GOT3 (cell line): Measurements from ENCODE around the gene UNK.
"Not testable (repeated sequence)": the region's sequence is repeated elsewhere in the genome, so short reads cannot be mapped to it uniquely, and the experiment has no call there.

Experiments
- DNase-seq: peaks from one replicate; lab custom pipeline; 2025; ENCODE audit warnings: mixed read lengths; lab: John Stamatoyannopoulos, UW

UNK gene

DNA sequence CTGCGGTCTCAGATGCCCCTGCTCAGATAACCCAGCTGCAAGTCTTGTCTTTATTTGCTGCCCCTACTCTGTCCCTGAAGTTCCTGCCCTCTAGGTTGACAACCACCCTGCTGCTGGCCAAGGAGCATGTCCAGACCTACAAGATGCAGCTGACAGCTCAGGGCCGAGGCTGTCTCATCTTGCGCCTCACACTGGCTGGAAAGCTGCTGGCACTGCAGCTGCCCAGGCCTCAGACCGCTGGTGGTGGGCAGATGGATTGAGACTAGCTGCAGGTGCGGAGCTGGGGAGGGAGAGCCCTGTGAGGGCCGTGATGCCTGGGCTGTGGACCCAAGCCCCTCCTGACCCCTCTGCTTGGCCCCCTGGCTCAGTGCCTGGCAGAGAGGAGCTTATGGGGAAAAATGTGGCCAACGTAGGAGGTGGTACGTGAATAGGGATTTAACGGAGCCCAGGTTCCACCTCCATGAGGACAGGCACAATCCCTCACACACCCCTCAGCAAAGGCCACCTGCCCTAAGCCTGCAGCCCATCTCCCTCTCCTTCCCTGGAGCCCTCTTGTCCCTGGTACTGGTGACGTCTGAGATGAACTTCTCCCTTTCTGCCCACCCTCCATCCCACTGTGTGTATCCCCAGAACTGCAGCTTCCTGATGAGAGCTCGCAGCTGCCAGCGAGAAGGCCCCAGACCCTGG lies 11.3 kb upstream of the UNK start:
- DNase-seq: no peak

DNA sequence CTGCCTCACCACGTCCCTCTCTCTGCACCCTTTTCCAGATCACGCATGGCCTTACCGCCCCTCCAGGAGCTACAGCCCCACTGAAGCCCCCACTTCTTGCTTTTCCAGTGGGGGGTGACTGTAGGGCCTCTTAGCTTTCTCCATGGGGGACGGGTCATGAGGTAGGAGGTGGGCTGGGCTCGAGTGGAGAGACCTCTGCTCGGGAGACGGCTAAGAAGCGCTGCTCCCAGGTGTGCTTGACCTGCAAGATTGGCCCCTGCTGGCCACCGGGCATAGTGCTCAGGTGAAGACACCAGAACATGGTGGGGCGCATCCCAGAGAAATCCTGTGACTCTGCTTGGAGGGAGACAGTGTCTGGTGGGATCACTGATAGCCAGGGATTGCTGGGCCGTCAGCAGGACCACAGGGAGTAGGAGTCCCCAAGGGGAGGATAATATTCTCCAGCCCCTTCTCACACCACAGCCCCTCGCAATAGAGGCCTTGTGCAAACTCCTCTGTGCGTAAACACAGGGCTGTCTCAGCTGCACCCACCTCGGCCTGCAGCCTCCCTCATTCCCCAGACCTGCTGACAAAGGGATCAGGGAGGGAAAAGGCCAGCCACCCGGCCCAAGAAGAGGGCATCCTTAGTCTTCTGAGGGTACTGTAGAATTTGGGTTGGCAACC lies 10.7 kb upstream of the UNK start:
- DNase-seq: no peak

DNA sequence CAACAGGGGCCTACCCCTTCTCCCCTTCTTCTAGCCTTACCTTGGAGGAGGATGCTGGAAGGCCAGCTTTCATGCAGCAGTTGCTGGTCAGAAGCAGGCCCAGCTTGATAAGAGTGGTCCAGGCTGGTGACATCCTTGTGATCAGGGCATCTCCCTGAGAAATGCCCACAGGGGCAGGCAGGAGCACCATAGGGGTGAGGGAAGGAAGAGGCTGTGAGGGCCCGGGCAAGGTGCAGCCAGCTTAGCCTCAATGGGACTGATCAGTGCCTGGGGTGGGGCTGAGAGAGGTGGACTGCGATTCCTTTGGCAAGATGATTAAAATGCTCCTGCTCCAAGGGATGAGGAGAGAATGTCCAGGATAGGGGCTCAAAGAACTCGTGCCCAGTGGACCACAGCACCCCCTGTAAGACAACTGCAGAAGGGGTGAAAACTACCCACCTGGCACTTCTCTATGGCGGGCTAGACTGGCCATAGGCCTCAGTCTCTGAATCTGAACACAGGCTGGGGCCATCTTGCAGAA lies 10.1 kb upstream of the UNK start:
- DNase-seq: no peak

DNA sequence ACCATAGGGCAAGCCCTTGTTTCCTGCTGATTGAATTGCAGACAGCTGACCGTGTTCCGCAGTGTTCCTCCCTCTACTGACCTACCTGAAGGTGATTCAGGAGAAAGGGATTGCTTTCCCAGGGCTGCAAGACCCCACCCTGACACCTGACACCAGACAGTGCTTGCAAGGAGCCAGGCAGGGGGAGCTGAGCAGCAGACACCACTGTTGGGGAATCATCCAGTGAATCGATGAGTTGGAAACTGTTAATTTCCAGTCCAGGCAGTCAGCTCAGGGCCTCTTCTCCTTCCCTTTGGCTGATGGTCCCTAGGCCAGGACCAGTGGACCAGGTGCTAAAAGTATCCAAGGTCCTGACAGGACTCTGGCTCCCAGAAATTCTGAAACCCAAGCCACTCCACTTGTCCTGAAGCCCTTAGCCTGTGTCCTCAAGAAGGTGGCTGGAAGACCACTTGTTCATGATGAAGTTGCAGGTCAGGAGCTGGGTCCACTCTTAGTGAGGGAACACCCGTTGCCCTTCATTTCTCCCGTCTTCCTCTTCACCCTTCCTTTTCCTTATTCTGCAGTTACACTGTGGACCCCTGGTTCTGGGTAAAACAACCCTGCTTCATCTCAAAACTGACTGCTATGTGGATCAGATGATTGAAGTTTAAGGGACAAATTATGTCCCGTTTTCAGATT lies 9.5 kb upstream of the UNK start:
- DNase-seq: no peak

DNA sequence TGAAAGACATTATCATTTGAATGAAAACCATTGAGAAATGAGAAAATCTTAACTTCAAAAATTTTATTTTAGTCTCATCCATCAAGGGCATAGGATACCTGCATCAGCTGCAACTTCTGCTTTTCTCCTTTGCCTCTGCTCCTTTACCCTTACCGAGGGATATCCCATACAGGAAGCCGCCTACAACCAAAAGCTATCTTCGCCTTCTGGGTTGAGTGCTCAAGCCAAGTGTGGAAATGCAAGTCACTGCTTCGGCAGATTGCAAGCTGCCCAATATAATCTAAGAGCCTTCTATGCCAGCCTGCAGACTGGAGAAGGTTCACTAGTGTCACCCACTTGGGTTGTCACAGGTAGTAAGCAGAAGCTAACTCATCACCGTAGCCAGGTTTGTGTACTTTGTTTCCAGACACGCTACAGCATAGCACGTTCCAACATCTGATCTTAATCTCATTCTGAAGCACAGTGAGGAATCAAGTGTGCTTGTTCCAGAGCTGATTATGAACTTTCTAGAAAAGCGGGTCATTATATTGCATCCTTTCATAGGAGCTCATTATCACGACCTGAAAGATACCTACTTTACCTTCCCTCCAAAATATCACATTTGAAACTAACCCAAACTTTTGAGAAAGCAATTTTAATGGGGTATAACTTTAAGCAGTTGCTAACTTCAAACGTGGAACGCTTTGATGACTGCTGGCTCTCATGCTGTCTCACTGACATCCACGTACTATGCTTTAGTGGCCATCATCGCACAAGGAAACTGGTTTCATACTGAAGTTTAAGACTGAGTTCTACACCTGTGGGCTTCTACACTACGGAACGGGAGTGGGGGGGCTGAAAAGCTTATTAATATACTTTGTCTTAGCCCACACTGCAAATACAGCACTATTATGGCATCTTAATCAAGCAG lies 8.0 kb upstream of the UNK start:
- DNase-seq: no peak

DNA sequence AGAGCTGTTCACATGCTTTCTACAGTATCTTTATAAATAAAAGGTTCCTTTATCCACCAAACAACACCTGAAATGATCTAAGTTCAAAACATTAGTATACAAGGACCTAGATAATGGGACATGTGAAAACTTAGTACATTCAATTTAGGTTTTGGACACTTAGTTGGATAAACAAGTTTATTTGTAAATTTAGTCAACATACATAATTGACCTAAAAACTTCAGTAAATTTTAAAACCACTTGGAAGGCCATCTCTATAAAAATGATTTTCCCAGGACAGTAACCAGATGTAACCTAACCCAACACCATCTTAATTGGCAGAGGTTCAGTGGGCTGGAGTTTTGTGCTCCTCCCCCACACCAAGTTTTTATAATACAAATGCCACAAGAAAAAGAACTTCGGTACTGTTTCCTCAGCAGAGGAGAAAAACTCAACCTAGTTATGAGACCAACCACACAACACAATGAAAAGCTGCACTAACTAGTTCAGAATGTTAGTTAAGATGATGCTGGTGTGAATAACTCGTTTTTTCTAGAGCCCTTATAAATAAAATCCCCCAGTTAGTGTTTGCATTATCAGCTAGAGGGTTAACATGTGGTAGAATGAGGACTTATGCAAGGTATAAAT lies 7.2 kb upstream of the UNK start:
- no peak for DNase-seq

DNA sequence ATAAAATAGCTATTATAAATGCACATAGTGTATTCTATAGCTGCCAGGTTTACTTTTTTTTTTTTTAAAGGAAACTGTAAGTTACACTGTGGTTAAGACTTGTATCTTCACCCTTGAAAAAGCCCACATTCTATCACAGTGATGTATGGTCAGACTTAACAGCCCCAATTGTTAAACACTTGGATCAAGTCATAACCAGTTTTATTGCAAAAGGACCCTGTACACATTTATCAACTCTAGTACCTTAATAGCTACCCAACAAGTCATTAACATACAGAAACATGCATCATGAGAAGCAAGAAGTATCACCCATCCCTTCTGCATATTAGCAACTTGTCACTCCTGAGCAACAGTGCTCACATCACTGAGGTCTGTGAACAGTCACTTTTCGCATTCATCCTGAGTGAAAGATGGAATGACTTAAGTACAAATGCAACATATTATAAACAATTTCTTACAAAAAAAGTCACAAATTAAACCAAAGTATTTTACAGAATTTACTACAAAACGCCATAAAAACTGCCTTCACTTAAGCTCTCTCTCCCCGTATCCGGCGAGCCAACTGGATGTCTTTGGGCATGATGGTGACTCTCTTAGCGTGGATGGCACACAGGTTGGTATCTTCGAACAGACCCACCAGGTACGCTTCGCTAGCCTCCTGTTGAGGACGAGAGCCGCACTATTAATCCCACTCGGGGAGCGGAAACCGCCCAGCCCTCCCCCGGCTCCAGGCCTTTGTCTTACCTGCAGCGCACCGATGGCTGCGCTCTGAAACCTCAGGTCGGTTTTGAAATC lies 6.3 kb upstream of the UNK start:
- DNase-seq: not testable (repeated sequence)

DNA sequence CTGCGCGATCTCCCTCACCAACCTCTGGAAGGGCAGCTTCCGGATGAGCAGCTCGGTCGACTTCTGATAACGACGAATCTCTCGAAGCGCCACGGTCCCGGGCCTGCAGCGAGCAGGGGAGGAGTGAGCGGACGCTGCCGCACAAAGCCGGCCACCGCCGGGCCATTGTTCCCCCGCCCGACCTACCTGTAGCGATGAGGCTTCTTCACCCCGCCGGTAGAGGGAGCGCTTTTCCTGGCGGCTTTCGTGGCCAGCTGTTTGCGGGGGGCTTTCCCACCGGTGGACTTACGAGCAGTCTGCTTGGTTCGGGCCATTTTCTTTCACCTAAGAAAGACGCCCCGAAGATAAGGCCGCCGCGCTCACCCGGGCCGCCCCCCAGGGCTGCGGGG lies 5.8 kb upstream of the UNK start:
- no peak for DNase-seq

DNA sequence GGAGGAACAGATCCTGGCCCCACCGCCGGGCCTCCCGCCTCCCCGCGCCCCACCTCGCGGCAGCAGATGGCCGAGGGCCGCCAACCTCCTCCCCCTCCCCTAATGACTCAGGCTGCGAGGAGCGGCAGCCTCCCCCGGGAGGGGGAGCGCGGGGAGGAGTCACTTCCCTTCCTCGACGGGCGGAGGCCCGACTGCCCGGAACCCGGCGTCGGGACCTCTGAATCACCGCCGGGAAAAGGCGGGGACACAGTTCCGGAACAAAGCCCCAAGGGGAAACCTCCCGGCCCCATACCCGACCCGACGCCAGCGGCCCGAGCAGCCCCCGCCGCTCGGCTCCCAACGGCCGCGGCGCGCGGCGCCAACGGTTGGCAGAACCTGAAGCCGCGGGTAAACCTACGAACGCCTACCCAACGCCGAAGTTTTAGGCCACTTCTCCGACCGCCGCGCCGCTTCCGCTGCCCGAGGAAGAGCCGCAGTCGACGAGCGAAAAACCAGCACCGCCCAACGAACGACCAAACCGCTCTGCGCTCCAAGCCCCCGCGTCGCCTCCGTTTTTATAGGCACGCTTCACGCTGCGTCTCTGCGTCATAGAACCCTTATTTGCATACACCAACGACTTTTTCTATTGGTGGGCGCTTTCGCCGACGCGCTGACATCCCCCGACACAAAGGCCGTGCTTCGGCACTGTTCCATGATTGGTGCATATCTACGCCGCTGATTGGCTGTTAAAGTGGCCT lies 5.2 kb upstream of the UNK start:
- peak; percentile 98 for DNase-seq

DNA sequence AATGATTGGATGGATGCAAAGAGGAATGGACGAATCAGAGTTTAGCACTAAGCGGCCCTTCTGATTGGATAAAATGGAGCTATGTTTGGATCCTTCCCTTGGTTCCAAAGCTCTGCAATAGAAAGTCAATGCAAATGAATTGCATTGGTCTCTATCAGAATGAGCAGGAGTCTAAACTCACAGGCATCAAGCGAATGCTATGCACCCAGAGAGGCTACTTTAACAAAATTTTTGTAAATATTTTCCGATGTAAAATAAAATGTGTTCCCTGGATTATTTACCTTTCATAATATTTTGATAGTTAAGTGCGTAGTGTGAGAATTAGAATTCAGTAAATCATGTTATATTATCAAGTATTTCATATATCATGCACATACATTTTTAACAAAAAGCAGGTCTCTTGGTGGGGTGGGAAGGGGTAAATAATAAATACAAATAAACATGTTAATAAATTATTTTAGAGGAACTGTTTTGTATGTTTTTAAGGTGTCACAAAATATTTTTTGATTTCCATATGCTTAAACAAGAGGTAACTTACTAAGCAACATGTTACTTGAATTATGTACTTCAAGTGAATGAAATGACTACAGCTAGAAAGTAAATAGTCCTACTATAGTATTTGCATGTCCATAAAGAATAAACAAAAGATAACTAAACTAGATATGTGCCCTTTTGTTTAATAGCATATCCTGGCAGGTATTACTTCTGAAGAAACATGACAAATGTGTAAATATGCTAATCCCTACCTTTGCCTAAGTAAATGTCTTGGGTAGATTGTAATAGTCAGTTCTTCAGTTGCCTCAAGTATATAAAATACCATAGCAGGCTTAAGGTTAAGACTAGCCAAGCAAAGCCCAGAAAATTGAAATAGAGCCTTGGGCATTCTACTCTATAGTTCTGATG lies 4.4 kb upstream of the UNK start:
- no peak for DNase-seq

DNA sequence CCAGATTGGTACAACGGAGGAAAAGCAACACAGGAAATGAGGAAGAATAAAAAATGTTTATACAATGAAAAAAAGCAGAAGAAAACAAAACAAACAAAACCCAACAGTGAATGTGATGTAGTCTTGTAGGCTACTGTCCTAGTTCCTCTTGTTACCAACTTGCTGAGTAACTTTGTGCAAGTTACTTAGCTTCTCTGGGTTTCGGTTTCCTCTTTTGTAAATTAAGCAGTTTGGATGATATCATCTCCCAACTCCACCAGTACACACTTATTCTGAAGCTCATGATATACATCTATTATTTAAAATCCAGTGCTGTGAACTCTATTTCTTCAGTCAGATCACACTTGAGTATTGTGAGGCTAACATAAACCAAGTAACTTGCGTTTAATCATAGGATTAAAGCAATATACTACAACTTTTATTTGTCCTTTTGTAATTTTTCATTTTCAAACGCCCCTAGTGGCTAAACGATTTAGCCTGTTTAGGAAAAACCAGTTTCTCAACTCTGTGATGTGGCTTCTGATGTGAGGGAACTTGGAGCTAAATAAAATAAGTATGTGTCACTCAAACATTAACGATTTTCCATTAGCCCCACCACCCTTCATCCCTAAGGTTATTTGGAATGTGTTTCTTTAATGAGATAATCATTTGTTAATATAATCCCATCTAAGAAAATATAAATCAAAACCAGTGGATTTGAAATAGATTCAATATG lies 1.4 kb upstream of the UNK start:
- DNase-seq: no peak

DNA sequence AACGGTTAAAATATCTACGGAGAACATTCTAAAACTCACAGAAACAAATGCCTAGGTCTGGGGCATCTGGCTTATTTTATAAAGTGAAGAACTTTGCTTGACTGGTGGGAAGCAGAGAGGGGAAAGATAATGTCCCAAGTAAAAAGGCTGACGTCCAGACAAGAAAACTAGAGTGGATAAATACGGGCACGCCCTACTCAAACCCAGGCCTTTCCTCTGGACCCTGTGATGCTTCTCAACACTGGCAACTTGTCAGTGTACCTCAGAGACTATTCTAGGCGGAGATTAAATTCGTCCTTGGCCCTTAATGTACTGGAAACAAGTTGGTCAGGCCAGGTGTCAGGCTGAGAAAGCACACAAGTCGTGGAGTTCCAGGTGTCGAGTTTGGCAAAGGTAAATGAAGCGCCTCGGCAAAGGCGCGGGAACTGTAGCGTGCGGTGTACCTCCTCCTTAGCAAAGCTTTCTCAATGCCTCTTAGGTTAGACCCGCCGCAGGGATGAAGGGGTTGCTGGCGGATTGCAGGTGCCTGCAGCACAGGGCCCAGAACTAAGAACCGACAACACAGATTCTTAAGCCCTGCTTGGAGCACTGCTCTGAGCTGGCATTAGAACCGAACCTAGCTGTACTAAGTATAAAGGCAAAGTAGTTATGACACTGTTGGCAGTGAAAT lies 668 bp upstream of the UNK start:
- DNase-seq: no peak

DNA sequence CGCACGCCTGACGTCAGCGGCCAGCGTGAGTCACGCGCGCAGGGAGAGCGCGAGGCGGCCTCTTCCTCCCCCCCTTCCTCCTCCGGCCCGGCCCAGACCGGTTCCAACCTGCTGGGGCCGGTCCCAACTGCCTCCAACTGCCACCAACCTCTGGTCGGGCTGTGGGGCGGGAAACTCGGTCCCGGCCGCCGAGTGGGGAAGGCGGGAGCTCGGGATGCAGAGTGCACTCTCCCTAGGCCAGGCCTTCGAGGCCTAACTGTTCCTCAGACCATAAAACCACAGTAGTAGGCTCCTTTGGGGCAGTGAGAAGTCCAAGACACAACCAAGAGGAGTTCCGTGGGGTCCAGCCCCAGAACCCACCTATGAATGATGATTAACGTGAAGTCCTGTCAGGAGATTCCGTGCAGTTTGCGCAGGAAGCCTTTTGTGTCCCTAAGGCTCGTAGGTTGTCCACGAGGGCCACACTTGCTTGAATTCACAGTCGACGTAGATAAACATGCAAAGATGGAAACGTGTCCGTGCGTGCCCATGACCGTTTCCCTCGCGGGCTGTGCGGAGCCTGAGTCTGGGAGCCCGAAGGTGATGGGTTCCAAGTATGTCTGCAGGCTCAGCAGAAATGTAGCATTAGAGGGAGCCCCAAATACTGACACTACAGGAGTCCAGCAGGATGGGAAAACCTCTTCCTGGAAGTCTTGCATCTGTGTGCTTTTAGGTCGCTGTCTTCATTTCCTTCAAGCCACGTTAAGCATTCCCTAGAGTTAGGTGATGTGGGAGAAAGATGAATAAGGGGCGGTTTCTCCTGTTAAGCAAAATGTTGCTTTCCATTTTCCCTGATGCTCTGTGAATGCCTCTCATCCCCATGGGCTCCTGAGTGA lies 647 bp downstream of the UNK start:
- no peak for DNase-seq

DNA sequence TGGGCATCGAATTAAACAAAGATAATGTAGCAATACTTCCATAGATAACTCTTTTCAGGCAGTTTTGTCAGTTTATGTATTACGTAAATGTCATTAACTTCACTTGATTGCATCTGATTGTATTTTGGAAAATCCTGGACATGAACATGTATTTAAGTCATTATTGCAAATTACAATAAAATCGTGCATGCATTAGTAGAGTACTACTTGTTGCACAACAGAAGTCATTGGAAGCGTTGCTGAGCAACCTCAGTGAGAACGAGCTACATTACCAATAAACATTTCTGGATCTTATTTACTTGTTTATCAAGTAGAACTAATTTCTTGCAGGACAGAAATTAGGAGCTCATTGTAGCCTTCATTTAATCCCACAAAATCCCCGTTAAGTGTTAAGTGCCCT lies 6.6 kb downstream of the UNK start:
- no peak for DNase-seq

DNA sequence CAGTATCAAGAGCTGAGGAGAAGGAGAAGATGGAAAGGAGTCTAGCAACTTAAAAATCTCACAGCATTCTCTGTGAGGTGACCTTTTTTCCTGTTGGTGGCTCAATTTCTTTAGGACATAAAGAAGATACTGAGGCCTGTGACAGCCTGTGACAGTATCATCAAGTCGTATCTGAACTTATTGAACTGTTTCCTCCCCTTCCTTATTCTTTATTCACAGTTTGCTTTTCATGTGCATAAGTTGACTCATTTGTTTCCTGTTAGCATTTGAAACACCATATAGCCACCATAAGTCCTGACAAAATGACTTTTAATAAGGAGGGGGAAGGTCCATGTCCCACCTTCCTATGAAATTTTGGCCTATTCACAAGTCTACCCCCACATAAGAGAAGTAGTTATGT lies 8.9 kb downstream of the UNK start:
- DNase-seq: no peak

DNA sequence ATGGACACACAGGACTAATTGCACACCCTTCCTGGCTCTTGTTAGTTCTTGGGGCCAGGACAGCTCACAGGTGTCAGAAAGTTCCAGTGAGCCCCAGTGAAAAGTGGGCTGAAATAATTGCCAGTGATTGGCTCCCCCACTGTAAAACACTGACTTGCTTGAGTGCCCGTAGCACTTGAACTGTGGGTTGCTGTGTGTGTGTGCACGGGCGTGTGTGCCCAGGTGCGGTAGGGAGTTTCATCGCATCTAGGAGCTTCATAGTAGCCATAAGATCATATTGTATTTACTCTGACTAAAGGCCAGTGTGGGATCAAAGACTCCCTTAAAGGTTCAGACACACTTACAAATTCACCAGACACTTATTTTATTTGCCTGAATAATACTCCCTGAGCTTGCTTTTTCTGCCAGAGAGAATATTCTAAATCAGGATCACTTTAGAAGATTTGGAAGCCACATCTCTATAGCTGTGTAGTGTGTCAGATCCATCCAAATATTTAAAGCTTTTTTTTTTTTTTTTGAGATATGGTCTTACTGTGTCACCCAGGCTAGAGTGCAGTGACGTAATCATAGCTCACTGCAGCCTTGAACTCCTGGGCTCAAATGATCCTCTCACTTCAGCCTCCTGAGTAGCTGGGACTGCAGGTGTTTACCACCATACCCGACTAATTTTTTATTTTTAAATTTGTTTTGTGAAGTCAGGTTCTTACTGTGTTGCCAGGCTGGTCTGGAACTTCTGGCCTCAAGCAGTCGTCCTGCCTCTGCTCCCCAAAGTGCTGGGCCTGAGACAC lies 11.4 kb downstream of the UNK start:
- no peak for DNase-seq
